OCI-LY3 (cell line): Measurements from ENCODE around the gene OR2T4.

Experiments used
- EZH2phosphoT487 ChIP-seq: fragments of 200-600 bp; shearing (Covaris generic); IDR thresholded peaks from 2 replicates; pipeline ENCODE4 v1.6.1; 2018; ENCODE audit warnings: antibody characterized with exemption, mixed run types, low read depth
- TF ChIP-seq, protein P1 (sequence below): fragments of 200-600, 300-600 bp; sonication (generic); IDR thresholded peaks from 2 replicates; pipeline ENCODE4 v1.5.1; 2014; ENCODE audit warnings: antibody characterized with exemption, low read length, low read depth

DNA sequence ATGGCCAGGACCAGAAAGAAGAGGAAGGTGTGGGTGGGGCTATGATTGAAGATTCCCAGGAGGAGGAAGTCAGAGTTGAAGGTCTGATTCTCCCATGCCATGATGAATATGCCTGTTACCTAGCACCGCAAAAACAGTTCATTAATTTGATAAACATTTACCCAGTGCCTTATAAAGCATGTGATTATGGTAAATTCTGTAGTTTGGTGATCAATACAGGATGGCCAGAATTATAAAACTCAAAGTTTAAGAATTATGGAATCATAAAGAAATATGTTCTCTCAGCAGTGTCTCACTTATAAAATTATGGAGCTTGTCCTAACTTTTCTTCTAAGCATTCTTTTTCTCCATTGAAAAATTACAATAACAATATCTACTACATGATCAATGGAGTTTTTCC, 37.0 kb upstream of the OR2T4 start, which contains the start of gene OR2M7:
- TF ChIP-seq, protein P1, sequence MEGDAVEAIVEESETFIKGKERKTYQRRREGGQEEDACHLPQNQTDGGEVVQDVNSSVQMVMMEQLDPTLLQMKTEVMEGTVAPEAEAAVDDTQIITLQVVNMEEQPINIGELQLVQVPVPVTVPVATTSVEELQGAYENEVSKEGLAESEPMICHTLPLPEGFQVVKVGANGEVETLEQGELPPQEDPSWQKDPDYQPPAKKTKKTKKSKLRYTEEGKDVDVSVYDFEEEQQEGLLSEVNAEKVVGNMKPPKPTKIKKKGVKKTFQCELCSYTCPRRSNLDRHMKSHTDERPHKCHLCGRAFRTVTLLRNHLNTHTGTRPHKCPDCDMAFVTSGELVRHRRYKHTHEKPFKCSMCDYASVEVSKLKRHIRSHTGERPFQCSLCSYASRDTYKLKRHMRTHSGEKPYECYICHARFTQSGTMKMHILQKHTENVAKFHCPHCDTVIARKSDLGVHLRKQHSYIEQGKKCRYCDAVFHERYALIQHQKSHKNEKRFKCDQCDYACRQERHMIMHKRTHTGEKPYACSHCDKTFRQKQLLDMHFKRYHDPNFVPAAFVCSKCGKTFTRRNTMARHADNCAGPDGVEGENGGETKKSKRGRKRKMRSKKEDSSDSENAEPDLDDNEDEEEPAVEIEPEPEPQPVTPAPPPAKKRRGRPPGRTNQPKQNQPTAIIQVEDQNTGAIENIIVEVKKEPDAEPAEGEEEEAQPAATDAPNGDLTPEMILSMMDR = no peak
- no peak for TF ChIP-seq EZH2phosphoT487
